Hepatic stellate cell (primary cell): ENCODE results near the gene FGFR1OP2.
"Not testable (repeated sequence)": the region's sequence is repeated elsewhere in the genome, so short reads cannot be mapped to it uniquely, and the experiment has no call there.

Experiments used
- DNase-seq: peaks from one replicate; pipeline ENCODE4 v3.0.0; 2011; ENCODE audit warnings: low spot score

FGFR1OP2 gene

DNA sequence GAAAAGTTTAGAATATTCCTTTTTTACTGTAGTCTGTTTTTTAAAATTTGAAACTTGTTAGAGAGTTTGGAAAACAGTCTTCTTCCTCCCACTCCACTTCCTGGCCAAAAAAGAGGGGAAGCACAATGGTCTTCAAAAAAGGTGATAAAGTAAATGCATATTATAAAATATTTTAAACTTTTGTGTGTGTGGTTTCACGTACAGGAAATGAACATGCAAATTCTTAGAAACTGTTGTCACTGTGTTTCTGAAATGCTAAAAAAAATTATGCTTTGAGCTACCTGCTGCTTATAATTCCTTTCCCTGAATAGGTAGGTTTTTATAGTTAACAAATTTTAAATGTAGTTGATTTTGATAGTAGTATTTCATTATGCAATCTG is 2.9 kb downstream of the FGFR1OP2 start:
- no peak for DNase-seq

DNA sequence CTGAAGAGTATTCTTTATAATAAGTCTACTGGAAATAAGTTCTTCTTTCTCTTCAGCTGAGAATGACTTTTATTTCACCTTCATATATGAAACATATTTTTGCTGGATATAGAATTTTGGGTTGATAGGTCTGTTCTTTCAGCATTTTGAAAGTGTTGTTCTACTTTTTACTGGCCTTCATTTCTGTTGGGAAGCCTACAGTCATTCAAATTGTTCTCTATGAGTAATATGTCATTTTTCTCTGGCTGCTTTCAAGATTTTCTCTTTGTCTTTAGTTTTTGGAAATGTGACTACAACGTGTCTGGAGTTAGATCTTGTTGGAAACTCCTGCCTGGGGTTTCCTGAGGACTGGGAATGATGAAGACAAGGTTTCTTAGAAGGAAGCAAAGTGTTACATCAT is 10.0 kb downstream of the FGFR1OP2 start:
- DNase-seq: no peak

DNA sequence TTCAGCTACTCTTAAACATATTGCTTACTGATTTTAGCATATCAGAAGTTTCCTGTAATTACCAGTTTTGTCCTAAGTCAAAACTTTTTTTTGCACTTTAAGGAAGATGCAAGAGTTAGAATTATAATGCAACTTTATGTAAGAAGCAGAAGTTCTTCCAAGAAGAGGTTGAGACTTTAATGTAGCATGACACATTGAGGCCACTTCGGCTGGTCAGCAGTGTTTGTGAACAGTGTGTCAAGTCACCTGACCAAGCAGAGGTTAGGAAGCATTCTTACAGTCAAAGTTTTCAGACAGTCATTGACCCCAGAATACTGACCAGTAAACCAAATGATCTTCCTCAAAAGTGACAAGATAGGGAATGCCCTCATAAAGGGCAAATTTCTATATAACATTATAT is 15.2 kb downstream of the FGFR1OP2 start:
- DNase-seq: no peak

DNA sequence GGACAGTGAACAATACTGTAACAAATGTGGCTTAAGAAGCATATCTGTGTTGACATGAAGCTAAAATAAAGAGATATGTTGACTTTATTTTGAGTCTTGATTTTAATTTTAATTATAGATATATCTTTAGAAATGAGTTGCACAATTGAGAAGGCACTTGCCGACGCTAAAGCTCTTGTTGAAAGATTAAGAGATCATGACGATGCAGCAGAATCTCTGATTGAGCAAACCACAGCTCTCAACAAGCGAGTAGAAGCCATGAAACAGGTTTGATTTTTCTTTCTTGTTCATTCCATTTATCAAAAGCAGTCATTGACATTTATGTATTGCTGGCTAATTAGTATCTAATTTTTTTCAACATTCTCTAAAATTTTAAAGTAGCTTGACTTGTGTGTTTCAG is 15.8 kb downstream of the FGFR1OP2 start:
- no peak for DNase-seq

DNA sequence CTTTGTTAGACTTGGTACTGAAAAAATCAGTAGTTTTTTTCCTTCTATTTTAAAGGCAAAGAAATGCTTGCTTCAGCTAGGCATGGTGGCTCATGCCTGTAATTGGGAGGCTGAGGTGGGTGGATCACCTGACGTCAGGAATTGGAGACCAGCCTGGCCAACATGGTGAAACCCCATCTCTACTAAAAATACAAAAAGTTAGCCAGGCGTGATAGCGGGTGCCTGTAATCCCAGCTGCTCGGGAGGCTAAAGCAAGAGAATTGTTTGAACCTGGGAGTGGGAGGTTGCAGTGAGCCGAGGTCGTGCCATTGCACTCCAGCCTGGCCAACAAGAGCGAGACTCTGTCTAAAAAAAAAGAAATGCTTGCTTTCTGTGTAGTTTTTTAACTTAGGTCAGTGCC is 23.1 kb downstream of the FGFR1OP2 start:
- DNase-seq: not testable (repeated sequence)

DNA sequence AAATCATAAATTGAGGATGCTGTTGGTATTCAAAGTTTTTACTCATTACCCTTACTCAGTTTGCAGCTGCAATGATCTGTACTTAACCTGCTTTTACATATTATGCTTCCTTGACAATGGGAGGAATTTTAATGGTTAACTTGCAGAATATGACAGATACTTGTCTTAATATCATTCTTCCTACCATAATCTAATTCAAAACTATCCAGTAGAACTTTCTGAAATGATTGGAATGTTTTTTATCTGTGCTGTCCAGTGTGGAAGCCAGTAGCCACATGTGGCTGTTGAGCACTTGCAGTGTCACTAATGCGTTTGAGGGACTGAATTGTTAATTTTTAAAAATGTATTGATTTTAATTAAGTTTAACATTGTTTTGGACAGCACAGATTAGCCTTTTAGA is 23.5 kb downstream of the FGFR1OP2 start:
- no peak for DNase-seq

- DNase-seq: no peak
Observed at GRCh38 chr12:26963413-26963812, 25.1 kb downstream of the FGFR1OP2 start.

GRCh38 chr12:26966842-26967241 is 28.6 kb downstream of the FGFR1OP2 start:
- no peak for DNase-seq

DNA sequence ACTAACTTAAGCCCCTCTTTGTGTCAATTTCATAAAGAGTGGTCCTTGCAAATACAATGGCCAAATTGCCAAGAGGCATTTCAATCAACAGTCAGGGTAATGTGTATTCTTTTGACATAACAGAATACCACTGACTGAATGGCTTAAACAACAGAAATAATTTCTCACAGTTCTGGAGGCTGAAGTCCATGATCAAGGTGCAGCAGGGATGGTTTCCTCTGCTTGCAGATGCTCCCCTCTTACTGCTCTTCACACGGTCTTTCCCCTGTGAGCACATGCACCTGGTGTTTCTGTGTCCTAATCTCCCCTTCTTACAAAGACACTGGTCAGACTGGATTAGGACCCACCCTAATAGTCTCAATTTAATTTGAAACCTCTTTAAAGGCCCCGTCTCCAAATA is 31.9 kb downstream of the FGFR1OP2 start:
- DNase-seq: no peak

GRCh38 chr12:26971963-26972362 is 33.7 kb downstream of the FGFR1OP2 start:
- DNase-seq: no peak

DNA sequence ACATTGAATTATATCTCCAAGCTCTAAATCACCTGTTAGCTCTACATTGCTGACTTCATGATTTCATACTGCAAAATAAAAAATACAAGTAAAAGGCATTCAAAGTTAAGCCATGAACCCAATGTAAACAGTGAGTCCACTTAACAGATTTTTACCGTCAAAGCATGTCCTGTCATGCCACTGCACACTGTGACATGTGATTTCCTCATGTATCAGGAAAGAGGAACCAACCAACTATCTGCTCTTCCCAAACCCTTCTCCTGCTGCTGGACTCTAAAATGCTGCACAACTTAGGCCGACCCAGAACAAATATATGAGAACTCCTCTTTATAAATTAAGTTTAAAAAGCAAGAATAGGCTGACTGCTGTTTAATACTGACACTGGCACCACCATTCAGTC is 38.4 kb downstream of the FGFR1OP2 start:
- DNase-seq: no peak

GRCh38 chr12:26978801-26979200 is 40.5 kb downstream of the FGFR1OP2 start:
- no peak for DNase-seq

DNA sequence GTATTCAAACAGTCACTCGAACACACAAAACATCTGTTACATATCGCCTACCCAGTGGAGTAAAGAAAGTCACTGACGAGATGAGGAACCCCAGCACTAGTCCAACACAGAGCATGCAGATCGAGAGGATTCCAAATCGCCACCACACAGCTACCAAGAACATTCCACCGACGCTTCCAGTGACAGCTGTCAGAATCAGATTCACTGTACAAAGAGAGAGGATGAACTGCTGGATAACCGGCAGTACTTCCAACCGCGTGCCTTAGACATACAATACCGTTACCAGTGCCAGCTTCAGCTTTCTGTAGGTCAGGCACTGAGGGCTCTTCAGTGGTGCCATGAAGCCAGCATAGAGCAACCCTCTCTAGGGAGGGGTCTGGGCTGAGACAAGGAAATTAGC is 41.5 kb downstream of the FGFR1OP2 start:
- no peak for DNase-seq

DNA sequence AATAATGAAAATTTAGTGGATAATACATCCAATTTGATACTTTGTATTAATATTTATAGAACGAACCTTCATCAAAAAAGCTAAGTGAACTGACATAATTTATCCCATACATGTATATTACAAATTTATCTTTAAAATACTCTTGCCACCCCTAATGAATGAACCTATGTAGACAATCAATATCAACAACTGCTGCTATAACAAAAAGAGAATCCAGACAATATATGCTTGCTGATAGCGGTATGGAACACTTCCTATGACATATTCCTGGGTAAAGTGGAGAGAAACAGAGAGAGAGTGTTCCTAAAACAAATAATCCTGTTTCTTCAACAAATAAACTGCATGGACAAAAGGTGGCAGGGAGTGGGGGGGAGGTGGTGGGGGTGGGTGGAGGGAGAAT is 44.6 kb downstream of the FGFR1OP2 start:
- no peak for DNase-seq

DNA sequence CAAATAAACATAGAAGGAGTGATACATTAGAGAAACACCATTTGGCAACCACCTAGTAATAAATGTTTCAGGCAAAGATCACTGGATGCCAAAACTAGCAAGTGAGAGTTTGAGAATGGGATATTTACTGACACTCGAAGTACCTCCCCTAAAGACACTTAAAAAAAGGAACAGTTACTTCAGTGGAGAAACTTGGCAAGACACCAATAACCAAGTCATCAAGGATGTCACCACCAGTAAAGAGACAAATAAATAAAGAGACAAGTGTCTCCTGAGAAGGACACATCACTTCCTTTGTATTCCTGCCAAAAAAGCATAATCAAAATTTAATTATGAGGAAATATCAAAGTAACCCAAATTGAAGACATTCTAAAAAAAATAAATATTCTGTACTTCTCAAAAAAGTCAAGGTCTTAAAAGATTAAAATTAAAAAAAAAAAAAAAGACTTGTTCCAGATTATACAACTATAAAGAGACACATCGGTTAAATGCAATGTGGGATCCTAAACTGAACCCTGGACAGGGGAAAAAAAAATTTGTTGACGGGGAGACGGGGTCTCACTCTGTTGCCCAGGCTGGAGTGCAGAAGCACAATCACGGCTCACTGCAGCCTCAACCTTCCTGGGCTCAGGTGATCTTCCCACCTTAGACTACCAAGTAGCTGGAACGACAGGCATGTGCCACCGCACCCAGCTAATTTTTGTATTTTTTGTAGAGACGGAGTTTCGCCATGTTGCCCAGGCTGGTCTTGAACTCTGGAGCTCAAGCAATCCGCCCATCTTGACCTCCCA is 49.6 kb downstream of the FGFR1OP2 start:
- DNase-seq: no peak

DNA sequence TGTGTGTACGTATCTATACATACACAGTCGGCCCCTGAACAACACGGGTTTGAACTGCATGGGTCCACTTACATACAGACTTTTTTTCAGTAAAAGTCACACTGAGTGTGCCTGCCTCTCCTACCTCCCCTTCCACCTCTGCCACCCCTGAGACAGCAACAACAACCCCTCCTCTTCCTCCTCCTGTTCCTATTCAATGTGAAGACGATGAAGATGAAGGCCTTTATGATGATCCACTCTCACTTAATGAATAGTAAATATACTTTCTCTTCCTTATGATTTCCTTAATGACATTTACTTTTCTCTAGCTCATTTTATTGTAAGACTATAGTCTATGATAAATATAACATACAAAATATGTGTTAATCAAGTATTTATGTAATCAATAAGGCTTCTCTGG is 50.4 kb downstream of the FGFR1OP2 start:
- DNase-seq: no peak

DNA sequence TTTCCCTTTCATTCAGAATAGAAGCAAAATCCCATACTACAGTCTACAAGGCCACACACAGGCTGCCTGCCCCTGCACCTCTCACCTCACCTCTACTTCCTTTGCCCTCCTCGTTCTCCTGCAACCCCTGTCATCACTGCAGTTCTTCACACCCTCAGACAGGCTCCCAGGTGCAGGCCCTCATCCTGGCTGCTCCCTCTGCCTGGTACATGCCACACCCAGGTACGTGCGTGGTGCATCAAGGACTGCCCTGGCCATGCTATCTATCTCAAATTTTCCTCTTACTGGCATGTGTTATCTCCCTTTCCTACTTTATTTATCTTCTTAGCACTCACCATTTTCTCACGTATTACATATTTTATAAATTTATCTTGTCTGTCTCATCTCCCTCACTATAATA is 51.6 kb downstream of the FGFR1OP2 start:
- DNase-seq: no peak

DNA sequence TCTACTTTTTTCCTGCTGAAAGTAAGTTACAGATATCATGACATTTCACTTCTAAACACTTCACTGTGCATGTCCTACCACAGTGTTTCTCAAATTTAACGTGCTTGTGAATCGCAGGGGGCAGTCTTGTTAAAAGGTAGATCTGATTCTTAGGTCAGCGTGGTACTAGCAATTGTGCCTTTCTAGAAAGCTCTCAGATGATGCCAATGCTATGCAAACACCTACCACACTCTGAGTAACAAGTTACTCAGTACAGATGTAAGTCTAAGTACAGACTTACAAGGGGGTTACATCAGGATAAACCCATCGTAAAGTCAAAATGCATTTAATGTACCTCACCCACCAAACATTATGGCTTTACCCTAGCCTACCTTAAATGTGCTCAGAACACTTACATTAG is 53.6 kb downstream of the FGFR1OP2 start:
- no peak for DNase-seq

GRCh38 chr12:26994109-26994508 is 55.8 kb downstream of the FGFR1OP2 start:
- no peak for DNase-seq

- DNase-seq: no peak
Observed at GRCh38 chr12:26995706-26996105, 57.4 kb downstream of the FGFR1OP2 start.

- DNase-seq: no peak
Observed at GRCh38 chr12:26997003-26997402, 58.7 kb downstream of the FGFR1OP2 start.

DNA sequence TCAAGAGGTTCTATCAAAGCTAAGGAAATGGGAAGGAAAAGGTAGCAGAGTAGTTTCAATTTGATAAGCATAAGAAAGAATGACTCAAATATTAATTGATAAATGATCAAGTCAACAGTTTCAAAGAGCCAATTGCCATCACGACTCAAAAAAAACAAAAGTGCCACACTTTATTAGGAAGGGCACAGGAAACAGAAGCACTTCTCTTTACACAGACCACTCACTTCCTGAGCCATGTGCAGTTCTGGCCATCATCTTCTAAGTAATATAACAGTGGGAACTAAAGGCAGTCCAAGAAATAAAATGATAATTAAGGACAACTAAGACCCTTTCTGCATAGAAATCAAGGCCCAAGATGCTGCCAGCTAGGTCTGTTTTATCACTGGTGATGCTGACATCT is 62.7 kb downstream of the FGFR1OP2 start:
- DNase-seq: no peak

DNA sequence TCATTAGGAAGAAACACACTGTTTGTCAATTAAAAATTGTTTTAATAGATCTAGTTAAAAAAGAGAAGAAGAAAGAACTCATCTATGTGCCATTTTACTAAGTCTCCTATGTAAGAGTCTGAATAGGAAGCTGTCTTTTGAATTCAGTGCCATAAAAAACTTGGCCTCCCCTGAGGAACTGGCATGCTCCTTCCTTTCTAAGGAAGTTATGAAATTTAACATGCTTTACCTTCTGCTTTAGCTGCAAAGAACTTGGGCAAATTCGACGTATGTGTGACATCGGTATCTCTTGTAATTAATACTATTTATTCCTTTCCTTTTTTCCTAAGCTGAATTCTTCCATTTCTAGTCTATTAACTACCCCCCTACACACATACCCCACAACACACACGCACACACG is 63.4 kb downstream of the FGFR1OP2 start:
- DNase-seq: no peak

GRCh38 chr12:27002141-27002540 is 63.9 kb downstream of the FGFR1OP2 start:
- no peak for DNase-seq
